ENCODE results near the gene SH3GL1. TPM values are rescaled to one million over a fixed set of nuclear protein-coding genes. Genes with fewer than 3 reads are reported as not detected.
"Not testable (repeated sequence)": the region's sequence is repeated elsewhere in the genome, so short reads cannot be mapped to it uniquely, and the experiment has no call there.

The SH3GL1 gene
- total RNA-seq, 1 donor from 2014 or later: 56.9 TPM

DNA sequence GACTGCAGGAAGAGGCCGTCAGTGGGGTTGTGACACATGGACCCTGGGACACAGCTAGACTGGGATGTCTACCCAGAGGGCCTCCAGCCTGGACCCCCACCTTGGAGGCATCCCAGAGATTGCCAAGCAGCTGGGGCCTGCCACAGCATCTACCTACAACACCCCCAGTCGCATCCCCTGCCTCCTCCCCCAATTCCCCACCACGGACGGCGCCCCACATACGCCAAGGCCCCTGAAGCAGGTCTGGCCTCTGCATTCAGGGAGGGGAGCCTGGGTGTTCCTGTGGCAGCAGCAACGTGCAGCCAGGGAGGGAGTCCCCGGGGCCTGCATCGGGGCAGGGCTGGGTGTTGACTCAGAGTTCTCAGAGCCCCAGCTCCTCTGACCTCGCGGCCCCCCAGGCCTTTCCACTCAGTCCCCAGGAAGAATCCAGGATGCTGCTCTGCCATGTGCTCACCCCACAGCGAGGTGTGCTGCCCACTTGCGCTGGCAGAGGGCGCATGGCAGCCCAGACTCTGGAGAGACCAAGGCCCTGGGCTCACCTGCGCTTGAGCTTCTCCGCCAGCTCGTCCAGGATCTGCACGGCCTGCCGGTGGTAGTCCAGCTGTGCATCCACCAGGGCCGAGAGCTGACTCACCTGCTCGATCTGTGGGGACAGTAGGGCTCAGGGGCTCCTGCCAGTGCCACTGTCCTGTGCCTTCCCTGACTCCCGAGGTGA is 37.4 kb downstream of the SH3GL1 start:
- DNase-seq (ENCODE audit: low spot score): no peak

- no peak for DNase-seq (ENCODE audit: low spot score)
Measured at GRCh38 chr19:4362101-4362828, 38.1 kb downstream of the SH3GL1 start.

DNA sequence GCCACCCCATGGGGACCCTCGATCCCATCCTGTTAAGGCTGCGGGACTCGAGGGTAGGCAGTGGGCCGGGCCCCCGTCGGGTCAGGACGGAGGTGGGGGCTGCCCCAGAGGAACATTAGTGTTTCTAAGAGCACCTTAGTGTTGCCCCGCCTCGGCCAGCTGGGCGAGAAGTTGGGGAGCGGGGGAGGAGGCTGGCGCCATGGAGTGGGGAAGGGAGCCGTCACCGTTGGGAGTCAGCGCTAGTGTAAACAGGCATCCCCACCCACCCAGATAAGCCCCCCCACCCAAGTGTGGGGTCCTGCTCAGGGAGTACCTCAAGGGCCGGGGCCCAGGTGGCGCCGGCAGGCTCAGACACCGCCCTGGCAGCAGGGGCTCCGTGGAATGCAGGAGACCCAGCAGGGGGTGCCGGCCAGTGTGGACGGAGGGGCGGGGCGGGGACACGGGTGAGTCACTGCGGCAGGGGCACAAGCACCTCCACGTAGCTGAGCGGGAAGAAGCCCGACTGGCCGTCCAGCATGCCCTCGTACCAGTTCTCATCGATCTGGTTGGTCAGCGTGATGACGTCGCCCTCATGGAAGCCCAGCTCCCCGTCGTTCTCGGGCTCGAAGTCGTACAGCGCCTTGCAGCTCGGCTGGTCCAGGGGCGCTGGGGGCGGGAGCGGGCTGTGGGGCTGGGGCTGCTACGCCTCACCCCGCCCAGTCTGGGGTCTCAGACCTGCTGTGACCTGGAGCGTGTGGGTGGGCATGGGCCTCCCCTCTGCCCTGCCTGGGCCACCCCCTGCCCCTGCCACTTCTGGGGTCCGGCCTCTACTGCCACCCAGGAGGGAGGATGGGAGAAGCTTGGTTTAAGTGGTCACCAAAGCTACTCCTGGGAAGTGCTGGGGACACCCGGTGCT is 38.9 kb downstream of the SH3GL1 start:
- no peak for DNase-seq (ENCODE audit: low spot score)

- DNase-seq (ENCODE audit: low spot score): no peak
Measured at GRCh38 chr19:4360641-4361151, 39.7 kb downstream of the SH3GL1 start.

GRCh38 chr19:4360081-4360569 is 40.2 kb downstream of the SH3GL1 start:
- DNase-seq (ENCODE audit: low spot score): no peak

DNA sequence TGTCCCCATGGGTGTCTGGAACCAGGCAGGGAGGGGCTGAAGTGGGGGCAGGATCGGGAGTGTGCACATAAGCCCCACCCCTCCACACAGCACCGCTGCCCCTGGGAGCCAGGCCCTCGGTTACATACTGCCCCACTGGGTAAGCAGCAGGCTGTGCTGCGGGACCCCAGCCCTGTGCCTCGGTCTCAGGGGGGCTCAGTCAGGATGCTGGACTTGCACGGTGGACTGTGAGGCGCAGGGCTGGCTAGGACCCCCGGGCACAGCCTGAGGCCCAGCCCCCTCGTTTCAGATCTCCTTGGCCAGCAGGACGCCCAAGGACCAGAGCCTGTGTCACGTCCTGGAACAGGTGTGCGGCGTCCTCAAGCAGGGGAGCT is 40.7 kb downstream of the SH3GL1 start:
- DNase-seq (ENCODE audit: low spot score): no peak

GRCh38 chr19:4358709-4359626 is 41.4 kb downstream of the SH3GL1 start:
- DNase-seq (ENCODE audit: low spot score): no peak

- no peak for DNase-seq (ENCODE audit: low spot score)
Measured at GRCh38 chr19:4357921-4358326, 42.4 kb downstream of the SH3GL1 start.

DNA sequence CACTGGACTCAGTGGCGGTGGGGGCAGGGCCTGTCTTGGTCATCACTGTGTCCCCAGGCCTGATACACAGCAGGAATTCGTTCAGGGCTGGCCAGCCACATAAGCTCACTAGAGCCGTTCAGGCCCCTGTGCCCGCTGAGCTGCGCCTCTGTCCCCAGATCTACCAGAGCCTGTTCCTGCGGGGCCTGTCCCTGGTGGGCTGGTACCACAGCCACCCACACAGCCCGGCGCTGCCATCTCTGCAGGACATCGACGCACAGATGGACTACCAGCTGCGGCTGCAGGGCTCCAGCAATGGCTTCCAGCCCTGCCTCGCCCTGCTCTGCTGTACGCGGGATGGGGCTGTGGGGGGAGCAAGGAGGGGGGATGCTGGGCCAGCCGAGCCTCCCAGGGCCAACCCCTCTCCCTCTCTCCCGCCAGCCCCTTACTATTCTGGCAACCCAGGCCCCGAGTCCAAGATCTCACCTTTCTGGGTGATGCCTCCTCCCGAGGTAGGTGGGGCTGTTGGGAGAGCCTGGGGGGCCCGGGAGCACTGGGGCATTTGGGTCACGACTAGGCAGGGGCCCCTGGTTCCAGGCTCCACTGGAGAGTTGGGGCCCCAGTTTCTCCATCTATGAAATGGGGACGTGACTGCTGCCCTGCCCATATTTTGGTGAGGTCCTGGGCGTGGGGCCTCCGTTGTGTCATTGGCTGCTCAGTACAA is 43.1 kb downstream of the SH3GL1 start:
- DNase-seq (ENCODE audit: low spot score): no peak

- no peak for DNase-seq (ENCODE audit: low spot score)
Measured at GRCh38 chr19:4354897-4355296, 45.5 kb downstream of the SH3GL1 start.

DNA sequence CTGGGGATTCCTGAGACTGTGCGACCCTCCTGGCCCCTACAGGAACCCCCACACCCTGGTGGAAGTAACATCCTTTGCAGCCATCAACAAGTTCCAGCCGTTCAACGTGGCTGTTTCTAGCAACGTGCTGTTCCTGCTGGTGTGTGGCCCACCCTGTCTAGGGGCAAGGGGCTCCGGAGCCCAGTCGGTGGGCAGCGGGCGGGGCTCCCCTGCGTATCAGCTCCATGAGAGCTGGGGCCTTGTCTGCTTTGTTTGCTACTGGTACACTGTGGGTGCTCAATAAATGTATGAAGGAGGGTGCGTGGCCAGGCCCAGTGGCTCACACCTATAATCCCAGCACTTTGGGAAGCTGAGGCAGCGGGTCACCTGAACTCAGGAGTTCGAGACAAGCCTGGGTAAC is 46.1 kb downstream of the SH3GL1 start:
- DNase-seq (ENCODE audit: low spot score): no peak

DNA sequence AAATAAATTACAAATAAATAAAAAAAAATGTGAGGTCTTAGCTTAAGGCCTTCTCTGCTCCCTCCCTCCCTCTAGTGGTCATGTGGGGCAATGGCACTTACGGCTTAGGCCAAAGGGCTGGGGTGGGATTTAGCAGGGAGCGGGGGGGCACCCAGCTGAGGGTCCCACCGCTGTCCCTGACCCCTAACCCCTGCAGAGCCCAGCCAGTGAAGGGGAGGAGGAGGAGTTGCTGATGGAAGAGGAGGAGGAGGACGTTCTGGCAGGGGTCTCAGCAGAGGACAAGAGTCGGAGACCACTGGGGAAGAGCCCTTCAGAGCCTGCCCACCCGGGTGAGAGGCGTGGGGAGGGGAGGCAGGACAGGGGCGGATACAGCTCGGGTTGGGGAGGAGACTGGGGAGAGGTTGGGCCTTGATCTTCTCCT is 47.6 kb downstream of the SH3GL1 start:
- DNase-seq (ENCODE audit: low spot score): no peak

DNA sequence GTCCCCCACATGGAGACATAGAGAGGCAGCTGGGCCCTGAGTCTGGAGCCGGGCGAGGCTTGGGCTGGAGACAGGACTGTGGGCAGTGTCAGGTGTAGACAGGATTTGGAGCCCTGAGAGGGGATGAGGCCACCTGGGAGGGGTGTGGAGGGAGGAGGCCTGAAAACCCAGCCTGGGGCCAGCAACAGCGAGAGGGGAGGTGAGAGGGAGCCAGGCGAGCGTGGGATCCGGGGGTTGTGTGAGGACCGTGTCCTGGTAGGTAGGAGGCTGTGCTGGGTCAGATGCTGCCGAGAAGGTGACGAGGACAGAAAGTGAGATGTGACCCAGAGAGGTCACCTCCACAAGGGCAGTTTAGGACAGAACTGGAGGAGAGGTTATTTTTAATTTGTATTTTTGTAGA is 49.6 kb downstream of the SH3GL1 start:
- no peak for DNase-seq (ENCODE audit: low spot score)

GRCh38 chr19:4350111-4350510 is 50.2 kb downstream of the SH3GL1 start:
- no peak for DNase-seq (ENCODE audit: low spot score)

- not testable (repeated sequence) for DNase-seq (ENCODE audit: low spot score)
Measured at GRCh38 chr19:4349225-4349624, 51.1 kb downstream of the SH3GL1 start.

DNA sequence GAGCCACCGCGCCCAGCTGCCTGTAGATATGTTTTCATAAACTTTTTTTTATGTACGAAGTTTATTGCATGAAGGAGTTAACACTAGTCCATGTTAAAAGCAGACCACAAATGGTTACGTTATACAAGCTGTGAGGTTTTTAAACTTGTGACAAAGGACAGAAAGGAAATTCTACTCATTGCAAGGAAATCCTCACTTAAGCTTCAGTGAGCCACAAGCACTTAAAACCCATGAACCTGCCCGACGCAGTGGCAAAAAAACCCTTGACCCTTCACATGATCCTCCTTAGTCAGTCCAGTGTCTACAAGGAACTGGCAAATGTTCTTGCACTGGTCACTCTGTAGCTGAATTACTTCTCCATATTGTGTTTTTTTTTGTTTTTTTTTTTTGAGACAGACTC is 52.8 kb downstream of the SH3GL1 start:
- no peak for DNase-seq (ENCODE audit: low spot score)

GRCh38 chr19:4346020-4346383 is 54.3 kb downstream of the SH3GL1 start:
- no peak for DNase-seq (ENCODE audit: low spot score)

DNA sequence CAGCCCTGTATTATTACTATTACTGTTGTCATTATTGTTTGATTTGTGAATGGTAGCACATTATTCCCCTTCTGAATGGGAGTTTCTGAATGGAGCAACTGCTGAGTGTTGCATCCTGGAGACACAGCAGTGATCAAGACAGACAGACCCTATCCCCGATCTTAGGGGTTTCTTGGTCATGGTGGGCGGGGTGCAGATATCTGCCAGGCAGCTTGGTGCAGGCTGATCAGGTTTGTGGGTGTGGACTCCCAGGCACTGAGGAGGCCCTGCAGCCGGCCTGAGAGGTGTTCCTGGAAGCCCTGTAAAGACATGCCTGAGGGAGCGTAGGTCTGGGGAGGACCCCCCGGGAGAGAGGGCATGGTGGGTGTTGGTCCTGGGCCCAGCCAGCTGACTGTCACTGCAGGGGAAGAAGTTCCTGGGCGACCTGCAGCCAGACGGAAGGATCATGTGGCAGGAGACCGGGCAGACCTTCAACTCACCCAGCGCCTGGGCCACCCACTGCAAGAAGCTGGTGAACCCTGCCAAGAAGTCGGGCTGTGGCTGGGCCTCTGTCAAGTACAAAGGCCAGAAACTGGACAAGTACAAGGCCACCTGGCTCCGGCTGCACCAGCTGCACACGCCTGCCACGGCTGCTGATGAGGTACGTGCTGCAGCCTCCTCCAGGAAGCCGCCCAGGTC is 54.9 kb downstream of the SH3GL1 start:
- DNase-seq (ENCODE audit: low spot score): no peak

DNA sequence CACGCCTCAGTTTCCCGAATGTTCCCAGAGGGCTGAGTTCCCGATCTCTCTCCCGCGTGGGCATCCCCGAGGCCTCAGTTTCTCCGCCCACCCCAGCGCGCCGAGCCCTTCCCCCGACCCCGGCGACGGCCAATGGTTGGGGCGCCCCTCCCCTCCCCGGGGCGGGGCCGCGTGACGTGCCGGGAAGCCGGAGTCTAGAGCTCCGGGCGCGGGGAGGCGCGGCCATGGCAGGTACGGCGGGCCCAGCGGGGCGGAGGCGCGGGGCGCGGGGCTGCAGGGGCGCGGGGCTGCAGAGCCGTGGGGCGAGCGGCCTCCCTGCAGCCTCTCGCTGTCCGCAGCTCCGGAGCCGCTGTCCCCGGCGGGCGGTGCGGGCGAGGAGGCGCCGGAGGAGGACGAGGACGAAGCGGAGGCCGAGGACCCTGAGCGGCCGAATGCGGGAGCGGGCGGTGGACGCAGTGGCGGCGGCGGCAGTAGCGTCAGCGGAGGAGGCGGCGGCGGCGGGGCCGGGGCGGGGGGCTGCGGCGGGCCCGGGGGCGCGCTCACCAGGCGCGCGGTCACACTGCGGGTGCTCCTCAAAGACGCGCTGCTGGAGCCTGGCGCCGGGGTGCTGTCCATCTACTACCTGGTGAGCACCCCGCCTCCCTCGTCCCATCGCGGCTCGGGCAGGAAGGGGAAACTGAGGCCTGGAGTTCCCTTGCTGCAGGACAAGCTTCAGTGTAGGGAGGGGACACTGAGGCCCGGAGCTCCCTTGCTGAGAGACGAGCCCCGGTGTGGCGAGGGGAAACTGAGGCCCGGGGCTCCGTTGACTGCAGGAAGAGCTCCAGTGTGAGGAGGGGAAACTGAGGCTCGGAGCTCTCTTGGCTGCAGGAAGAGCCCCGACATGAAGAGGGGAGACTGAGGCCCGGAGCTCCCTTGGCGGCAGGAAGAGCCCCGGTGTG is 56.7 kb downstream of the SH3GL1 start, which contains the start of gene MPND:
MPND (plus strand) TSS at position 193 of the 938 bp plus-strand sequence; CDS start at position 225, 32 bp downstream.
- DNase-seq (ENCODE audit: low spot score): peak; percentile 93
